GM19035 (cell line): ENCODE results near the gene PIWIL4.

Experiments used
- ATAC-seq: cut with Tn5 transposase; IDR thresholded peaks from one replicate; pipeline ENCODE4 v1.9.1; 2021; ENCODE audit not compliant: unreplicated experiment

Gene PIWIL4

GRCh38 chr11:94567181-94567670, at the start of gene PIWIL4:
Gene PIWIL4 (plus strand): TSS chr11:94567368. CDS start chr11:94567519, 151 bp downstream.
- no peak for ATAC-seq

GRCh38 chr11:94518300-94518699, 48.9 kb upstream of the PIWIL4 start:
- ATAC-seq = no peak

GRCh38 chr11:94519478-94520084, 47.6 kb upstream of the PIWIL4 start:
- ATAC-seq = no peak

DNA sequence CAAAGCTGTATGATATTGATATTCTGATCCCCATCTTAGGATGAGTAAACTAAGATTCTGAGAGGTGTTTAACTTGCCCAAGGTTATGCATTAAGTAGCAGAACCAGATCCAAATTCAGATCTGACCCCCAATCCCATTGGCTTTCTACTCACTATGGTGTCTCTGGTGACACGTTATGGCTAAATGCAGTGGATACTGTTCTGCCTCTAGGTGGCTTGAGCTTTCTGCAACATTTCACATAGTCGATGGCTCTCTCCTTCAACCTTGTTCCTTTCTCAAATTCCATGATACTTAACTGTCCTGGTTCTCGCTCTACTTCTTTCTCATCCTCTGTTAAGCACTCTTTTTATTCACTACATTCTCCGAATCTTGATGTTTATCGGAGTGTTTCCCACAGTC, 45.5 kb upstream of the PIWIL4 start:
- ATAC-seq = no peak

- ATAC-seq = no peak
These were observed 42.8 kb upstream of the PIWIL4 start for GRCh38 chr11:94524341-94524740.

GRCh38 chr11:94525546-94526324, 41.4 kb upstream of the PIWIL4 start:
- ATAC-seq = no peak

GRCh38 chr11:94526645-94527438, 40.3 kb upstream of the PIWIL4 start:
- ATAC-seq = no peak

DNA sequence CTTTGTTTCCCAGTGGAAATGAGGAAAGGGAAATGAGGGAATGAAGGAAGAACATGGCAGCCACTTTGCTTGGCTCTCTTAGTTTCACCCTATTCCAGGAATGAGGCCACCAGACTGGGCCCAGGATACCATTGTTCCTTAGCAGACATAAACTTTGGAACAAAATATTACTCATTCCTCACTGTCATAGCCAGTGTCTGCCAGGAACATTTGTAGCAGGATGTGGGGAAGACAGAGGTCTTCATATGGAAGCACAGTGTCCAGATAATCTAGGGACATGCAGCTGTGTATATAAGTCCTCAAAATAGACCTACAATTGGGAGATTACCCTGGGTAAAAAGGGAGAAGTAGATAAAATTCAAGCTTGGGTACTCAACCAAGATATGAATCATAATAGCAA, 38.6 kb upstream of the PIWIL4 start:
- ATAC-seq = no peak

DNA sequence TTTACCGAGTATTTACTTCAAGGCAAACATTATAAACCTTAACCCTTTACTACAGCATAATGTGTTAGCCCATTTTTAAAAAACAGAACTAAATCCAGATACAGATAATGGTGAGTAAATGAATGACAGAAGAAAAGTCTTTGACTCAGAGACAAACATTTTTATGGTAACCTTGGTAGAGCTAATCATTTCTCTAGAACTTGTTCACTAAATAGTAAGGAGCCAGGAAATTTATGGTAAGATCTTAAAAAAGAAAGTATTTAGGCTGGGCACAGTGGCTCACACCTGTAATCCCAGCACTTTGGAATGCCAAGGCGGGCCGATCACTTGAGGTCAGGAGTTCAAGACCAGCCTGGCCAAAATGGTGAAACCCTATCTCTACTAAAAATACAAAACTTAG, 35.0 kb upstream of the PIWIL4 start:
- no peak for ATAC-seq

- no peak for ATAC-seq
These were observed 34.0 kb upstream of the PIWIL4 start for GRCh38 chr11:94533206-94533605.

GRCh38 chr11:94533696-94534630, 33.2 kb upstream of the PIWIL4 start:
- no peak for ATAC-seq

DNA sequence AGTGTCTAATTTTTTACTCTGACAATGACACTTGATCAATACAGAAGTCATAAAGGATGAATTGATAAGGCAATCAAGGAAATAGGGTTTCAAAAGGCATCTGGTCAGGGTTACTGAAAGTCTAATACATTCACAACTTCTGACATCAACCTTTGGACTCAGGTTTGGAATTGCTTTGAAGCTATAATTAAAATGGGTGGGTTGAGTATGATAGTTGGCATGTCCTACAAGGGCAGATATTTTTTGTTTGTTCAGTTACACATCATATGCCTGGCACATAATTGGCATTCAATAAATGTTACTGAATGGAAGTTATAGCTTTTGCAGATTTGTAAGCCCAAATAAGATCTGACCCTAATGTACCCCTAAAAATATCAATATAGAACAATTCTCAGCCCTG, 30.8 kb upstream of the PIWIL4 start:
- no peak for ATAC-seq

DNA sequence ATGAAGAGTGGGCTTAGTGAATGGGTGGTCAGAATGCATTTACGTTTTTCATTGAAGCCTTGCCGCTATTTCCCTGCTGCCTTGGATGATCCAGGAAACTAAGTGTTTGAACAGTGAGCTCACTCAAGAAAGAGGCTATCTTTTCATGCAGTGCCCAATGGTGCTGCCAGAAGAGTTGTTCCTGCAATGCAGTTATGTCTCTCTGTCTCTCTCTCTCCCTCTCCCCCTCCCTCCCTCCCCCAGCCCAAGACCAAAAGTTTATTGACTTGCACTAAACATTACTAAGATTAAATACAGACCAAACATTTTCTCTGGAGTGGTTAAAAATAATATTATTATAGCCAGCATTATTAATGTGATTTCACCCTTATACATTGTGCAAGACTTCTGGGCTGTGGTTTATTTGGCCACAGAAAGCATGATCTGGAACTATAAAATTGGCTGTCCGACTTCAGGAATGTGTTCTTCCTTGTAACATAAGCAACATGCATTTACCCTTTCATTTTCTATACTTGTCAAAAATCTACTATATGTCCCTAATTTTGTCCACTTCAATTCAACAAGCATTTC, 30.1 kb upstream of the PIWIL4 start:
- no peak for ATAC-seq

DNA sequence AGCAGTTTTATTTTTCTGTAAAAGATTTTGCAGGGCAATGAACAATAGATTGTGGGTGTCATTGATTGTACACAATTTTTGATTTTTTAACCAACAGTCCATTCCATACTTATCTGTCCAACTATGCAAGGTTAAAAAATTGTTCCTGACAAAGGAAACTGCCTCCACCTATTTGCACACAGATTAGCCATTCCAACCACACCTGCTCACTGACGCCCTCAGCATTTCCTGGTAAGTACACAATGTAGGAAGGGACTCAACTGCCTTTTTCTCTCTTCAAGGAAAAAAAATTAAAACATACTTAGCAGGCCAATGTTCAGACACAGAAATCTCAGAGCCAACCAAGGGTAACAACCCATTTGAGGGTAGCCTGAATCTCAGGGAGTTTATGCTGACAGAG, 27.7 kb upstream of the PIWIL4 start:
- no peak for ATAC-seq

GRCh38 chr11:94543695-94544645, 23.2 kb upstream of the PIWIL4 start, which contains the start of gene FUT4:
Gene FUT4 (plus strand): TSS chr11:94543921. CDS start chr11:94544134, 213 bp downstream.
- ATAC-seq = peak; percentile 86

DNA sequence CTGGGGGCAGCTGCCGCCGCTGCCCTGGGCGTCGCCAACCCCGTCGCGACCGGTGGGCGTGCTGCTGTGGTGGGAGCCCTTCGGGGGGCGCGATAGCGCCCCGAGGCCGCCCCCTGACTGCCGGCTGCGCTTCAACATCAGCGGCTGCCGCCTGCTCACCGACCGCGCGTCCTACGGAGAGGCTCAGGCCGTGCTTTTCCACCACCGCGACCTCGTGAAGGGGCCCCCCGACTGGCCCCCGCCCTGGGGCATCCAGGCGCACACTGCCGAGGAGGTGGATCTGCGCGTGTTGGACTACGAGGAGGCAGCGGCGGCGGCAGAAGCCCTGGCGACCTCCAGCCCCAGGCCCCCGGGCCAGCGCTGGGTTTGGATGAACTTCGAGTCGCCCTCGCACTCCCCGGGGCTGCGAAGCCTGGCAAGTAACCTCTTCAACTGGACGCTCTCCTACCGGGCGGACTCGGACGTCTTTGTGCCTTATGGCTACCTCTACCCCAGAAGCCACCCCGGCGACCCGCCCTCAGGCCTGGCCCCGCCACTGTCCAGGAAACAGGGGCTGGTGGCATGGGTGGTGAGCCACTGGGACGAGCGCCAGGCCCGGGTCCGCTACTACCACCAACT, 22.4 kb upstream of the PIWIL4 start:
- ATAC-seq = no peak

GRCh38 chr11:94545264-94546161, 21.7 kb upstream of the PIWIL4 start:
- no peak for ATAC-seq

GRCh38 chr11:94546162-94546470, 21.1 kb upstream of the PIWIL4 start:
- ATAC-seq = no peak
